HG03139 (cell line): Measurements from ENCODE around the gene PCCA.

Experiments
- ATAC-seq: cut with Tn5 transposase; IDR thresholded peaks from one replicate; pipeline ENCODE4 v1.9.1; 2021; ENCODE audit not compliant: unreplicated experiment

Gene PCCA

DNA sequence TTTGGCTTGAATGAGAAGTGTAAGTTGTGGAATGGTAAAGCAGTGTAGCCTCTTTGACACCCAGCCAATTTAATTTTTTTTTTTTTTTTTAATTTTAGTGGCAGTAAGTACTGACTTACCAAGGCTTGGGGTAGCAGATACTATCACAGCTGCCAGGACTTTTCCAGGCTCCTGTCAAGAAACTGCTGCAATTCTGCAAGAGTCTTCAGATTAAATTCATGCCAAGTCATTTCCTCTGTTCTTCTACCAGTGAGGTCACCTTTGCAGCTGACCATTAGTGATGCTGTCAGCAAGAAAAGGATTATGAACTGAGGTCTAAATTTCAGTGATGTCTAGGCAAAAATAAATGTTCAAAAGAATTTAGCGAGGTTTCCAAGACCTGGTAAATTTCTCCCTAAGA, 408.5 kb downstream of the PCCA start:
- ATAC-seq, result no peak

DNA sequence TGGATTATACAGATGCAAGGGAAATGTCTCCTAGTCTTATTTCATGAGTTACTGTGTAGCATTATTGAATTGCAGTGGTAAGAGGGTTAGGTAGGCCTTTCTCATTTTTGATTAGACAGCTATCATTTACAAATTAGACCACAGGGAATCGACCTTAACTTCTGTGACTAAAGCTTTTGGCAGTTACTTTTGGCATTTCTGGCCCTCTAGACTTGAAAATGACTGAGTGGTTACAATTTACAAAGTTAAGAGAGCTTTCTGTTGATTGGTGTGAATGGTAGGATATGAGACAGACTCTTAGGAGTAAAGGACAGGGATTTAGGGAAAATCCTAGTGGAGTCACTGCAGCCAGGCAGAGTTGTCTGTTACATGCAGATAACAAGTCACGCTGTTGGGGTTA, 413.6 kb downstream of the PCCA start:
- no peak for ATAC-seq

DNA sequence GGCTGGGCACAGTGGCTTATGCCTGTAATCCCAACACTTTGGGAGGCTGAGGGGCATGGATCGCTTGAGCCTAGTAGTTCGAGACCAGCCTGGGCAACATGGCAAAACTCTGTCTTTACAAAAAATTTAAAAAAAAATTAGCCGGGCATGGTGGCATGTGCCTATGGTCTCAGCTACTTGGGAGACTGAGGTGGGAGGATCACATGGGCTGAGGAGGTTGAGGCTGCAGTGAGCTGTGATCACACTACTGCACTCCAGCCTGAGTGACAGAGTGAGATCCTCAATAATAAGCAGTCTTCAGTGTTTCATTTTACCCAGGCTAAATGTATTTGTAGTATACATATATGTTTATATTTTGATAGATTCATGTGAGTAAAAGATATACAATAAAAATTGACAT, 414.7 kb downstream of the PCCA start:
- no peak for ATAC-seq

DNA sequence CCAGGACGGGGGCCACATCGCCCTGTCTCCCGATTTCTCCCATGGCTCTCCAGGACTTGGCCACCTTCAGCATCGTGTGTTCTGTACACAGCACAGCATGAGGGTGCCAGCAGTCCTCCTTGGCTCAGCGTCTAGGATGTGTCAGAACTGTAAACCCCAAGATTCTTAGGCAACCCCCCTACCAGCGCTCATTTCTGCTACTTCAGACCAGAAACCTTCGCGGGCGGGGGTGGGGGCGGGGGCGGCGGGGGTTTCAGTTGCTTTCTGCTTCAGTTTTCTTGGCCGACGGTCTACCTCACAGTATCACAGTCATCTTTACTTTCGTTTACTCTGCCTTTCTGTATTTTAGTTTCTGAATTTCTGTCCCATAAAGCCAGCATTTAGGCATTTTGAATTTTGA, 417.3 kb downstream of the PCCA start:
- no peak for ATAC-seq

DNA sequence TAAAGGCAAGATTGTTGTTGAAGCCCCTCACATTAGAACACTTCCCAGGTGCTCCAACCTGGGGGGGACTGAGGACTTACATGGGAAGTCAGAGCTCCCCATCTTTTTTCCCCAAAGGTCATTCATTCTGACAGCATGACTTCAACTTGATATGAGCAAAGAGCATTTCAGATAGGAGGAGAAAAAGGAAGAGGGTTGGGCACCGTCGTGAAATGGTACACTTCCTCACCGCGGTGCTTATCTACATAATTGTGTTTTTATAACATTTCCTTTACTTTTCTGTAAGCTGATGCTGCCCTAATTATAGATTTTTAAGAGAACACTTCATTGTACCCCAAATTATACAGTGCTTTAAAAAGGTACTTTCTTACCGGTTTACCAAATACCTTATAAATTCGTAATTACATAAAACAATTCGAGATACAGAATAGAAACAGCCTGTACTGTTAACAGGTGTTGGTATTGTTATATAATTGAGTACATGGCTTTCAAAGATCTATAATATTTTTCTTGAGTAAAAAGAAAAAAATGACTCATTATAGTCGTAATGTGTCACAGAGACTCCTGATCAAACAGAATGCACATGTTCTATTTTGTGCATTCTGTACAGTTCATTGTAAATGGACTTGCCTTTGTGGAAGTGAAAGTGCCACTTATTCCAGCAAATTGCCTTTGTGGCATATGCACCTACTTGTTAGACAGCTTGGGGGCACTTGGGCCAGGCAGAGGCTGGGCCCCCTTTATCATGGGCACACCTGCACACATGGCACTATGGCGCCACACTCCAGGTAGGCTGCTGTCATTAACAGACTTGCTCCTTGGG, 417.9 kb downstream of the PCCA start:
- no peak for ATAC-seq

GRCh38 chr13:100508455-100508854, 419.6 kb downstream of the PCCA start:
- no peak for ATAC-seq

- ATAC-seq, result no peak
Measured at GRCh38 chr13:100508996-100509395, 420.1 kb downstream of the PCCA start.

DNA sequence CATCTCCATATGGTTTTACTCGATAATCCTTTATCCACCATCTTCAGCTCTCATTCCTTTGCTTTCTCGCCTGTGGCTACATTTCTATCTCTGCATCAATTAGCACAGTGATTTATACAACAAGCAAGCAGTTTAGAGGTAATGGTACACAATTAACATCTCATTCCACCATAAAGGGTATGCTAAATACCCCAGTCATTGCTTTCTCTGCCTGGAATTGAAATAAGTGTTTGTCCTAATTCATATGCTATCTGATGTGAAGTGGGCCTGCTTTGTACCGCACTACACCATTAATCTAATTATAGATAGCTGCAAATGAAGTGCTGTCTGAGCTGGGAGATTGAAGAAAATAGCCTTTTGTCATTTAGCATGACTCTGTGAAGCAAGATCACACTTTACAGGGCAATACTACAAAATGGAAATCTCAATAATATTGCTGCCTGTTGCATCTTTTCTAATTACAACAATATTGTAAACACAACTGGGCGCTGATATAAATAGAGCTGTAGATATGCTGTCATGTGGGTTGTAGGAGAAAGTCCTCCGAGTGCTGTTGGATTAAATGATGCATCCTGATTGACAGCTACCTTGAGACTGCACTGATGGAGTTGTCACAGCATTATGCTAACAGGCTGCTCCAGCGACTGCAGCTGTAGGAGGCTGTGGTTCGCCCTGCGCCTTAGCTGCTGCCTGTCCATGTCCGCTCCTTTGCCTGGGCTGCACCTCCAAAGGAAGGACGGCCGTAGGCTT, 421.5 kb downstream of the PCCA start:
- ATAC-seq, result no peak

DNA sequence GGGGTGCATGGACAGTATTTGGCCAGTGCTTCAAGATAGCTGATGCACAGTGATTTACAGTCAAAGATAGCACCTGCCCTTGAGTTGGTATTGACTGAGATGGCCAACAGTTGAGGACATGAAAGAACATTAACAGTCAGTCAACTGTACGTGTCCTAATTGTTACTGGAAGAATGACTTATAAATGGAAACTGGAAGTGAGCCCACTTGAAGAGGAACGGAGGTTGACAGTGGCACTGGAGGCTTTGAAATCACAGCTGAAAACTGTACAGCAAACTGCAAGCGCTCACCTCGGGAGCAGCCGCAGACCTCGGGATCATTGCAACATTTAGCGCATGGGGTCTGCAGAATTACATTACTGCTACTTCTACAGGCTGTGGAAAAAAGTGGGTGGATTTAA, 422.6 kb downstream of the PCCA start:
- no peak for ATAC-seq

GRCh38 chr13:100512422-100512821, 423.5 kb downstream of the PCCA start:
- no peak for ATAC-seq

GRCh38 chr13:100513171-100513570, 424.3 kb downstream of the PCCA start:
- ATAC-seq, result no peak

GRCh38 chr13:100513987-100514670, 425.2 kb downstream of the PCCA start:
- no peak for ATAC-seq

DNA sequence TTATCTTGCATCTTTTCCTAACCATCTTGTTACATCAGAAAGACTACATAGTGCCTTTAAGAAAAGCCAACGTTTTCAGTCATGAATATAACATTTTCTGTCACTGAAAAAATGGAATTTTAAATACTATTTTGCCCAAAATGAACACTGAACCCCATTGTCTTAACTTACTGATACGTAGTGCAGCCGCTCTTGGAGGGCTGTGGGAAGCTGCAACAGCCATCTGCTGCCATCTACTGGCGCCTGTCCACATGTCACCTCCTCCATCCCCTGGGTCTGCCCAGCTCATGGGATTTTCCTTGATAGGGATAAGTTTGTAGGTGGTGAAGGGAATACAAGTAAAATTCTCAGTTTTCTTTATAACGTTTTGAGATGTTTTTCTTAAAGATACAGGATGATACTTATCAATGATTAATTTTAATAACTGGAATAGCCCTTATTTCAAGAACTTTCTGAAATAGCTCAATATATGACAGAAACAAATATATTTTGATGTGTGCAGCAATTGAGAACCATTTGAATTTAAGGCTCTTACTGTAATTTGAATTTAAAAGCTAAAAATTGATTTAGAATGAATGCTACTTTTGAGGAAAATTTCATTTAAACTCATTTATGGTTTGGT, 426.0 kb downstream of the PCCA start:
- ATAC-seq, result peak; percentile 90

GRCh38 chr13:100515410-100515800, 426.5 kb downstream of the PCCA start:
- no peak for ATAC-seq

DNA sequence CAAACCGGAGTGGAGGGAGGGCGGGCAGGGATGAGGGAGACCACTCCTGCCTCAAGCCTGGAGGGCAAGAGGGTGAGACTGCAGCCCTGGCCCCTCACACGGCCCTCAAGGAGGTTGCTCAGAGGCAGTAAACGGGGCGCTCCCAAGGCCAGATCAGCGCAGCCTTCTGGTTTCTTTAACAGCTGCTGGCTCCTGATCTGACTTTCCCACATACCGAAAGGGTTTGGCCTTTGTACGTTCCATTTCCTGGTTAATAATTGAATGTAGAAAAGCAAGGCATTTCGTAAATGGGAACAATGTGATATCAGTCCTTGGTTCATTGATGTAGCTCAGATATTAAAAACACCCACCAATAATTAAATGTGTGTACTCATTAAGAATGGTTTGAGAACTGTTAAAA, 428.2 kb downstream of the PCCA start:
- ATAC-seq, result no peak

- ATAC-seq, result no peak
Measured at GRCh38 chr13:100517728-100518127, 428.8 kb downstream of the PCCA start.

DNA sequence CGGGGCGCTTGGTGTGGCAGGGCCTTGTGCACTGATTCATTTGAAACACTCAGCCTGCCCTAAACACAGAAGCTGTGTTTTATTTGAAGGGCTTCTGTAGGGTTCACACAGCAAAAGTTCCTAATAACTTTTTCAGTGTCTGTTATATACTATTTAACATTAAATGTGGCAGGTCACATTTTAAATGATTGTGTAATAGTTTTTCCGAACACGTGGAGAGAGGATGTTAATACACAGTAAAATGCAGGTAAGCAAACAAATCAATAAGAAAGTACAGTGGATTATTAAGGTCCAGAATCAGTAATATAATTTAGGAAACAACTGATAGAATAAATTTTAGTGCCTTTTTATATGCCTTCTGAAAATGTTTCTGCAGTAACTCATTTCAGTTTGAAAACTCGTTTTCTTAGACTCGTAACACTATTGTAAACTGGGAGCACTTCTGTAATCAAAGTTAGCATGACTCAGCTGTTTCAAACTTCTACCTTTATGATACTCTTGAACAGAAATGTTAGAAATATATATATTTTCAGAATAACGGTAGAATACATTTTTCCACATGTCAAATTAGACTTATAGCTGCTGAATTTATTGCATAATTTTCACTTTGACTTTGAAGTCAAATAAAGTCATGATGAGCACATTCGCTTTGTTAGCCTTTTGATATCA, 429.6 kb downstream of the PCCA start:
- ATAC-seq, result no peak

- no peak for ATAC-seq
Measured at GRCh38 chr13:100519626-100520025, 430.7 kb downstream of the PCCA start.

DNA sequence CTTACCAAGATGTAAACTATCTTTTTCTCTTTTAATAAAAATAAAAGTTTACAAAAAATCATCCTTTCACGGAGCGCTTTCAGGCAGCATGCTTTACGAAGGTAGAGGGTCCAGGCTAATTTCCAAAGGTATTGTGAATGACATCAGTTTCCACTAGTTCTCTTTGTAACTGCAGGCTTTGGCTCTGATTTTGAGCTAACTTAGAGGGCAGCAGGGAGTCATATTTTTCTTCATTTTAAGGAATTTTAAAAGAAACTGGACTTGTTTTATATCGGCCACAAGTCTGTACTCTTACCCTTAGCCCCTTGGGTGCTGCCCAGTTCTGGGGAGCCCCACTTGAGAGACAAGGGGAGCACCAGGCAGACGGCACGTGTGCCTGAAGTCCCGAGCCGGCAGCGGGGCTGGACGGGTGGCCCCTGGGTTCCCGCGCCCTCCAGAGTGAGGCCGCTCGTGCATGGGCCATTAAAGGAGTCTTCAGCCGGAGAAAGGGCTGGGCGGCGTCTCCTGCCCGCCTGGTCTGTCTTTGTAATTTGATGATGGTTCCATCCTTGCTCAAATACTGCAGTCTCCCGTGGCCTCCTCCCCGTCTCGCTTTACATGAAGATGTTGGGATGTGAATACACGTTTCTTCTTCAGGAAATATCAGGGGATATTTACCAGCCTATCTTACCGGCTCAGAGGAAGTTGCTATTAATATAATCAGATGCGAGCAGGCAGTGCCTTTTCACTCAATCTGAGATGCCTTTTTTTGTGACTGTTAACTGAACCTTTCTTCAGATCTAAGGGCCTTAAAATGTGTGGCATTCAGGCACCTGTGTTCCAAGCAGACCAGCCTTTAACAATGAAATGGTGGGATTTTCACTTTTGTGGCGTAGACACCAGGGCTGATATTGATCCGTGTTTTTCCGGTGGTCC, 432.3 kb downstream of the PCCA start:
- ATAC-seq, result no peak
